Hepatocyte (in vitro differentiated cells): ENCODE results near the gene PRR35. TPM values are rescaled to one million over a fixed set of nuclear protein-coding genes. Genes with fewer than 3 reads are reported as not detected.

Source experiments
- DNase-seq: peaks from one replicate; pipeline ENCODE4 v3.0.0-alpha.2; 2016; ENCODE audit warnings: low spot score
- H2AFZ ChIP-seq: fragments of 200-600 bp; sonication (generic); 2 replicates; pipeline ENCODE4 v1.6.0; 2016; ENCODE audit warnings: antibody characterized with exemption, mild to moderate bottlenecking
- H3K27ac ChIP-seq: fragments of 200-600 bp; sonication (generic); 2 replicates; pipeline ENCODE4 v1.5.1; 2016; ENCODE audit warnings: mild to moderate bottlenecking
- H3K27me3 ChIP-seq: fragments of 200-600 bp; sonication (generic); 2 replicates; pipeline ENCODE4 v1.6.1; 2016
- H3K36me3 ChIP-seq: fragments of 200-600 bp; sonication (generic); replicated peaks from 2 replicates; pipeline ENCODE4 v1.5.1; 2016; ENCODE audit warnings: low read depth; ENCODE audit not compliant: insufficient read depth
- H3K4me1 ChIP-seq: fragments of 200-600 bp; sonication (generic); 2 replicates; pipeline ENCODE4 v1.5.1; 2016; ENCODE audit warnings: mild to moderate bottlenecking, moderate library complexity; ENCODE audit not compliant: insufficient read depth
- H3K4me2 ChIP-seq: fragments of 200-600 bp; sonication (generic); 2 replicates; pipeline ENCODE4 v1.6.0; 2016
- H3K4me3 ChIP-seq: fragments of 200-600 bp; sonication (generic); 2 replicates; pipeline ENCODE4 v1.5.1; 2016; ENCODE audit warnings: mild to moderate bottlenecking
- H3K79me2 ChIP-seq: fragments of 200-600 bp; sonication (generic); 2 replicates; pipeline ENCODE4 v1.6.0; 2017; ENCODE audit warnings: mild to moderate bottlenecking
- H3K9me2 ChIP-seq: fragments of 200-600 bp; sonication (generic); replicated peaks from 2 replicates; pipeline ENCODE4 v1.6.0; 2017; ENCODE audit warnings: mild to moderate bottlenecking; ENCODE audit not compliant: insufficient read depth
- H3K9me3 ChIP-seq: fragments of 200-600 bp; sonication (generic); 2 replicates; pipeline ENCODE4 v1.5.1; 2016; ENCODE audit warnings: low read depth, mild to moderate bottlenecking
- H4K20me1 ChIP-seq: fragments of 200-600 bp; sonication (generic); 2 replicates; pipeline ENCODE4 v1.6.0; 2016; ENCODE audit warnings: mild to moderate bottlenecking; ENCODE audit not compliant: insufficient read depth, poor library complexity, severe bottlenecking
- CTCF ChIP-seq: fragments of 200-600 bp; sonication (generic); IDR thresholded peaks from 2 replicates; pipeline ENCODE4 v1.5.1; 2016; ENCODE audit warnings: antibody characterized with exemption, mild to moderate bottlenecking; ENCODE audit not compliant: poor library complexity
- EZH2 ChIP-seq: fragments of 200-600 bp; sonication (generic); IDR thresholded peaks from 2 replicates; pipeline ENCODE4 v1.6.1; 2016; ENCODE audit warnings: antibody characterized with exemption, mild to moderate bottlenecking, borderline replicate concordance
- EZH2phosphoT487 ChIP-seq: fragments of 200-600 bp; sonication (generic); IDR thresholded peaks from one replicate; pipeline ENCODE4 v1.6.1; 2018; ENCODE audit warnings: antibody characterized with exemption, mild to moderate bottlenecking, low read depth, moderate library complexity; ENCODE audit not compliant: unreplicated experiment, severe bottlenecking
- WGBS: methylation state at CpG from one replicate; pipeline ENCODE4 v1.1.6; 2016; ENCODE audit warnings: low lambda C conversion rate; ENCODE audit errors: missing lambda C conversion rate; 5-methylcytosine and 5-hydroxymethylcytosine counted together
- polyA plus RNA-seq: library from polyadenylated mRNA; unstranded; fragments of >200 nt; fragmentation: Nextera tagmentation; extraction: Ambion mirVana; gene quantifications from 2 replicates; pipeline ENCODE4 v1.2.1, GENCODE V29; 2016
- total RNA-seq: library from RNA; depleted of rRNA; stranded (reverse); fragments of >200 nt; gene quantifications from 2 replicates; pipeline ENCODE4 v1.2.3, GENCODE V29; 2014

Gene PRR35
- total and polyA plus RNA-seq, 2 experiments from 2014 or later, result not detected

GRCh38 chr16:593406-593805 is 33.2 kb downstream of the PRR35 start:
- no peak for TF ChIP-seq EZH2
- TF ChIP-seq CTCF, result no peak
- TF ChIP-seq EZH2phosphoT487, result no peak
- Histone ChIP-seq H3K4me3 (no peak overlapping the region), H3K9me2 (no peaks in the 10 kb centered on the region), H4K20me1 (peaks cover 22% of the 10 kb centered on the region), H3K79me2 (peaks cover 77% of the 10 kb centered on the region), H3K36me3 (no peaks in the 10 kb centered on the region), H3K27me3 (no peaks in the 10 kb centered on the region), H3K27ac (peak overlapping the region; percentile 95), H3K4me2 (peak overlapping the region; percentile 98), H3K9me3 (no peaks in the 10 kb centered on the region), H2AFZ (no peak overlapping the region), H3K4me1 (peaks cover 44% of the 10 kb centered on the region)
- 62% methylated on average over 9 of the region's 9 CpGs for WGBS
- peak; percentile 84 for DNase-seq

GRCh38 chr16:593807-594206 is 33.6 kb downstream of the PRR35 start:
- H3K9me2 ChIP-seq, result no peaks in the 10 kb centered on the region
- TF ChIP-seq CTCF (no peak), EZH2phosphoT487 (no peak), EZH2 (no peak)
- H3K79me2 ChIP-seq, result peaks cover 80% of the 10 kb centered on the region
- H3K9me3 ChIP-seq, result no peaks in the 10 kb centered on the region
- H3K36me3 ChIP-seq, result no peaks in the 10 kb centered on the region
- H3K27ac ChIP-seq, result peak overlapping the region; percentile 95
- H3K4me2 ChIP-seq, result peak overlapping the region; percentile 56
- H4K20me1 ChIP-seq, result peaks cover 24% of the 10 kb centered on the region
- H2AFZ ChIP-seq, result no peak overlapping the region
- no peak overlapping the region for H3K4me3 ChIP-seq
- peaks cover 44% of the 10 kb centered on the region for H3K4me1 ChIP-seq
- WGBS, result 80% methylated on average over 15 of the region's 16 CpGs
- DNase-seq, result no peak
- H3K27me3 ChIP-seq, result no peaks in the 10 kb centered on the region

DNA sequence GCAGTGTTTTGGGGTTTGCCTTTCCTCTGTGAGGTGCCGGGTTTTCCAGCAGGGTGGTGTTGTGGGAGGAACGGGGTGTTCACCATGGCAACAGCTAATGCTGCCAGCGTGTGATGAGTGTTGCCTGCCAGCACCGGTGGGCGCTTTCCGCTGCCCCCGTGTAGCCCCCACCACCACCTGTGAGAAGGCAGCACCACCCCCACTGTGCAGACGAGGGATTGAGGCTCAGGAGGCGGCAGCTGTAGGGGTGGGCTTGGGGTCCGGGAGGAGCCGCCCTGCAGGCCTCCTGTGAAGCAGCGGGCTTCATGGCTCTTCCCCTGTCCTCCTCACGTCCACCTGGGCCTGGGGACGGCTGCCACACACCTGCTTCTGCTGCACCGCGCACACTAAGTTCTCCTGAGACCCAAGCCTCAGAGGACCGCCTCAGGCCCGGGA is 34.9 kb downstream of the PRR35 start:
- Histone ChIP-seq H3K4me3 (no peak overlapping the region), H2AFZ (no peak overlapping the region), H3K79me2 (peaks cover 89% of the 10 kb centered on the region), H4K20me1 (peaks cover 24% of the 10 kb centered on the region), H3K36me3 (no peaks in the 10 kb centered on the region), H3K27ac (peak overlapping the region; percentile 95), H3K27me3 (no peaks in the 10 kb centered on the region), H3K9me2 (no peaks in the 10 kb centered on the region), H3K9me3 (no peaks in the 10 kb centered on the region), H3K4me1 (peaks cover 44% of the 10 kb centered on the region), H3K4me2 (no peak overlapping the region)
- no peak for DNase-seq
- WGBS, result 97% methylated on average over 18 of the region's 18 CpGs
- TF ChIP-seq EZH2phosphoT487 (no peak), EZH2 (no peak), CTCF (no peak)
